ENCODE data around the gene B4GALT5.

B4GALT5 gene

GRCh38 chr20:49752201-49752903, 38.7 kb upstream of the B4GALT5 start:
- H3K27ac ChIP-seq (ENCODE audit: low read depth, low read length, severe bottlenecking) = no peak overlapping the region
- H3K4me1 ChIP-seq (ENCODE audit: control insufficient read depth, insufficient read depth, low read length, poor library complexity, severe bottlenecking) = peaks cover 10% of the 10 kb centered on the region
- no peaks in the 10 kb centered on the region for H3K36me3 ChIP-seq (ENCODE audit: control insufficient read depth, insufficient read depth, low read length)
- no peak overlapping the region for H3K4me3 ChIP-seq (ENCODE audit: extremely low read depth, insufficient read depth, low read length, poor library complexity, severe bottlenecking)
- H3K9me3 ChIP-seq (ENCODE audit: control insufficient read depth, low read length) = no peaks in the 10 kb centered on the region
- 79 to 96% methylated on average over 2 to 3 of the region's 5 CpGs for WGBS, 2 experiments (ENCODE audit: insufficient coverage in 2 of 2)

GRCh38 chr20:49751397-49751736, 37.7 kb upstream of the B4GALT5 start:
- no peak overlapping the region for H3K27ac ChIP-seq (ENCODE audit: low read depth, low read length, severe bottlenecking)
- H3K4me1 ChIP-seq (ENCODE audit: control insufficient read depth, insufficient read depth, low read length, poor library complexity, severe bottlenecking) = peaks cover 11% of the 10 kb centered on the region
- no peak overlapping the region for H3K4me3 ChIP-seq (ENCODE audit: extremely low read depth, insufficient read depth, low read length, poor library complexity, severe bottlenecking)
- WGBS, 2 experiments (ENCODE audit: insufficient coverage in 2 of 2) = 79 to 93% methylated on average over 2 to 3 of the region's 3 CpGs
- no peaks in the 10 kb centered on the region for H3K9me3 ChIP-seq (ENCODE audit: control insufficient read depth, low read length)
- no peaks in the 10 kb centered on the region for H3K36me3 ChIP-seq (ENCODE audit: control insufficient read depth, insufficient read depth, low read length)

DNA sequence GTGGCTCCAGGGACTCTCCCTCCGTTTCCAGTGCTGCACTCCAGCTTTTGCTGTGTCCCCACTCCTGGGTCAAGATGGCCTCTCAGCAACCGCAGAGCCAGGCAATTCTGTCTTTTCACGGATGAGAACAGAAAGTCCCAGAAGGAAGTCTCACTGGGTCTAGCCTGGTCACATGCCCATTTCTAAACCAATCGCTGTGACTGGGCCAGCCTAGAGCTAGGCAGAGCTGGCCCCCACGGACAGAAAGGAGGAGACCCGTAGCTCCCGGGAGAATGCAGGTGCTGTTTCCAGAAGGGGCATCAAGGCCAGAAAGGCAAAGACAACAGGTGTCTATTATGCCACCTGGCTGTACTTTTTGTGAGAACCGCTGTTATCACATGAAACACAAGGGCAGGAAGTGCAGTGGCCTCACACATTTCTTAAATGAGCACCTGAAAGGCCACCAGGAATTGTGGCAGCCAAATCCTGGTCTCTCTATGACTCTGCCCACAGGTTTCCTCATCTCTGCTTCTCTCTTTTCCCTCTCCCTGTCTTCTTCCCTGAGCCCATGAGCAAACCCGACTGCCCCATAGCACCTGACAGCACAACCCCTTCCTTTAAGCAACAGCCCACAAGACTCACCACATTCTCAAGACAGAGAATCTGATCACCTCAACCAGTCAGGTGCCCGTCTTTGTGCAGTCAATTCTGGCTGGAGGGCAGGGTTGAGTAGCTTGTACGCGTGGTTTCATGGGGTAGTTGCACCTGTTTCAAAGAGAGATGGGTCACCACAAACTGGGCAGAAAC, 37.1 kb upstream of the B4GALT5 start:
- Histone ChIP-seq H3K27ac (ENCODE audit: low read depth, low read length, severe bottlenecking) (no peak overlapping the region), H3K9me3 (ENCODE audit: control insufficient read depth, low read length) (no peaks in the 10 kb centered on the region), H3K4me3 (ENCODE audit: extremely low read depth, insufficient read depth, low read length, poor library complexity, severe bottlenecking) (no peak overlapping the region), H3K4me1 (ENCODE audit: control insufficient read depth, insufficient read depth, low read length, poor library complexity, severe bottlenecking) (peaks cover 11% of the 10 kb centered on the region), H3K36me3 (ENCODE audit: control insufficient read depth, insufficient read depth, low read length) (no peaks in the 10 kb centered on the region)
- WGBS, 2 experiments (ENCODE audit: insufficient coverage in 2 of 2) = 82 to 86% methylated on average over 10 to 12 of the region's 12 CpGs

- H3K36me3 ChIP-seq (ENCODE audit: control insufficient read depth, insufficient read depth, low read length) = no peaks in the 10 kb centered on the region
- H3K4me1 ChIP-seq (ENCODE audit: control insufficient read depth, insufficient read depth, low read length, poor library complexity, severe bottlenecking) = peaks cover 11% of the 10 kb centered on the region
- no CpG with 5 or more reads among the region's 1 CpG for WGBS, 2 experiments (ENCODE audit: insufficient coverage in 2 of 2)
- H3K27ac ChIP-seq (ENCODE audit: low read depth, low read length, severe bottlenecking) = no peak overlapping the region
- H3K9me3 ChIP-seq (ENCODE audit: control insufficient read depth, low read length) = no peaks in the 10 kb centered on the region
- no peak overlapping the region for H3K4me3 ChIP-seq (ENCODE audit: extremely low read depth, insufficient read depth, low read length, poor library complexity, severe bottlenecking)
Measured at GRCh38 chr20:49749625-49750024, 35.9 kb upstream of the B4GALT5 start.

DNA sequence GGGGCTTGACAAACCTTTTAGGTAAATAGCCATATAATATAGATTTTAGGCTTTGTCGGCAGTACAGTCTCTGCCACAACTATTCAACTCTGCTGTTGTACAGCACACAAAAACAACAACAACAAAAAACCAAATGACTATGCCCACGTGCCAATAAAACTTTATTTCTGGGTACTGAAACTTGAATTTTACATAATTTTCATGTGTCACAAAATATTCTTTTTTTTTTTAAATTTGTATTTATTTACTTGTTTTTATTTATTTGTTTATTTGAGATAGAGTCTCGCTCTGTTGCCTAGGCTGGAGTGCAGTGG, 34.8 kb upstream of the B4GALT5 start:
- Histone ChIP-seq H3K36me3 (ENCODE audit: control insufficient read depth, insufficient read depth, low read length) (no peaks in the 10 kb centered on the region), H3K27ac (ENCODE audit: low read depth, low read length, severe bottlenecking) (no peak overlapping the region), H3K4me3 (ENCODE audit: extremely low read depth, insufficient read depth, low read length, poor library complexity, severe bottlenecking) (no peak overlapping the region), H3K9me3 (ENCODE audit: control insufficient read depth, low read length) (no peaks in the 10 kb centered on the region), H3K4me1 (ENCODE audit: control insufficient read depth, insufficient read depth, low read length, poor library complexity, severe bottlenecking) (peaks cover 11% of the 10 kb centered on the region)
- 100% methylated on average over 1 to 2 of the region's 3 CpGs for WGBS, 2 experiments (ENCODE audit: insufficient coverage in 2 of 2)

GRCh38 chr20:49747707-49748524, 34.2 kb upstream of the B4GALT5 start:
- Histone ChIP-seq H3K36me3 (ENCODE audit: control insufficient read depth, insufficient read depth, low read length) (no peaks in the 10 kb centered on the region), H3K4me1 (ENCODE audit: control insufficient read depth, insufficient read depth, low read length, poor library complexity, severe bottlenecking) (peaks cover 11% of the 10 kb centered on the region), H3K4me3 (ENCODE audit: extremely low read depth, insufficient read depth, low read length, poor library complexity, severe bottlenecking) (no peak overlapping the region), H3K9me3 (ENCODE audit: control insufficient read depth, low read length) (no peaks in the 10 kb centered on the region), H3K27ac (ENCODE audit: low read depth, low read length, severe bottlenecking) (peak overlapping the region; percentile 41)
- WGBS, 2 experiments (ENCODE audit: insufficient coverage in 2 of 2) = 79 to 91% methylated on average over 8 to 9 of the region's 10 CpGs

GRCh38 chr20:49742948-49743347, 29.3 kb upstream of the B4GALT5 start:
- Histone ChIP-seq H3K36me3 (ENCODE audit: control insufficient read depth, insufficient read depth, low read length) (no peaks in the 10 kb centered on the region), H3K4me3 (ENCODE audit: extremely low read depth, insufficient read depth, low read length, poor library complexity, severe bottlenecking) (no peak overlapping the region), H3K4me1 (ENCODE audit: control insufficient read depth, insufficient read depth, low read length, poor library complexity, severe bottlenecking) (peaks cover 6% of the 10 kb centered on the region), H3K27ac (ENCODE audit: low read depth, low read length, severe bottlenecking) (no peak overlapping the region), H3K9me3 (ENCODE audit: control insufficient read depth, low read length) (no peaks in the 10 kb centered on the region)
- 73 to 87% methylated on average over 7 to 9 of the region's 9 CpGs for WGBS, 2 experiments (ENCODE audit: insufficient coverage in 2 of 2)

GRCh38 chr20:49741977-49742376, 28.3 kb upstream of the B4GALT5 start:
- WGBS, 2 experiments (ENCODE audit: insufficient coverage in 2 of 2) = 81 to 82% methylated on average over 6 to 8 of the region's 8 CpGs
- Histone ChIP-seq H3K4me1 (ENCODE audit: control insufficient read depth, insufficient read depth, low read length, poor library complexity, severe bottlenecking) (no peaks in the 10 kb centered on the region), H3K9me3 (ENCODE audit: control insufficient read depth, low read length) (no peaks in the 10 kb centered on the region), H3K4me3 (ENCODE audit: extremely low read depth, insufficient read depth, low read length, poor library complexity, severe bottlenecking) (no peak overlapping the region), H3K36me3 (ENCODE audit: control insufficient read depth, insufficient read depth, low read length) (no peaks in the 10 kb centered on the region), H3K27ac (ENCODE audit: low read depth, low read length, severe bottlenecking) (no peak overlapping the region)

DNA sequence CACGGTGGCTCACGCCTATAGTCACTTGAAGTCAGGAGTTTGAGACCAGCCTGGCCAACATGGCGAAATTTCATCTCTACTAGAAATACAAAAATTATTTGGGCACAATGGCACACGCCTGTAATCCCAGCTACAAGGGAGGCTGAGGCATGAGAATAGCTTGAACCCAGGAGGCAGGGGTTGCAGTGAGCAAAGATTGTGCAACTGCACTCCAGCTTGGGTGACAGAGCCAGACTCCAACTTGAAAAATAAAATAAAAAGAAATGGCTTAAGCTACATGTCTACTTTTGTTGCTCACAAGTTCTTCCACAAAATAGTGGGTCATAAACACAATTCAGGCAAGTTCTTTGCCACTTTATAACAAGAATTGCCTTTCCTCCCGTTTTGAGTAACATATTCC, 27.1 kb upstream of the B4GALT5 start:
- H3K27ac ChIP-seq (ENCODE audit: low read depth, low read length, severe bottlenecking) = no peak overlapping the region
- H3K36me3 ChIP-seq (ENCODE audit: control insufficient read depth, insufficient read depth, low read length) = no peaks in the 10 kb centered on the region
- no peaks in the 10 kb centered on the region for H3K4me1 ChIP-seq (ENCODE audit: control insufficient read depth, insufficient read depth, low read length, poor library complexity, severe bottlenecking)
- WGBS, 2 experiments (ENCODE audit: insufficient coverage in 2 of 2) = 89 to 90% methylated on average over 4 to 5 of the region's 5 CpGs
- H3K4me3 ChIP-seq (ENCODE audit: extremely low read depth, insufficient read depth, low read length, poor library complexity, severe bottlenecking) = no peak overlapping the region
- no peaks in the 10 kb centered on the region for H3K9me3 ChIP-seq (ENCODE audit: control insufficient read depth, low read length)

GRCh38 chr20:49739042-49739441, 25.4 kb upstream of the B4GALT5 start:
- no peaks in the 10 kb centered on the region for H3K4me1 ChIP-seq (ENCODE audit: control insufficient read depth, insufficient read depth, low read length, poor library complexity, severe bottlenecking)

More at GRCh38 chr20:49739042-49739441, 25.4 kb upstream of the B4GALT5 start:
- Histone ChIP-seq H3K9me3 (ENCODE audit: control insufficient read depth, low read length) (no peaks in the 10 kb centered on the region), H3K27ac (ENCODE audit: low read depth, low read length, severe bottlenecking) (no peak overlapping the region), H3K36me3 (ENCODE audit: control insufficient read depth, insufficient read depth, low read length) (no peaks in the 10 kb centered on the region), H3K4me3 (ENCODE audit: extremely low read depth, insufficient read depth, low read length, poor library complexity, severe bottlenecking) (no peak overlapping the region)
- WGBS, 2 experiments (ENCODE audit: insufficient coverage in 2 of 2) = 78 to 93% methylated on average over 4 to 5 of the region's 6 CpGs

Data from mesodermal cell (in vitro differentiated cells).